ENCODE measurements around the gene COPZ2.
A peak's percentile ranks its signal among the peaks of the same experiment; 100 is the strongest.

Gene COPZ2

GRCh38 chr17:48052956-48053757 is 15.6 kb upstream of the COPZ2 start (continued):
- TF ChIP-seq ZNF133 (tag by site-specific recombination; IDR thresholded peaks at IDR 0.05) (no peak), ZNF155 (tag by site-specific recombination; IDR thresholded peaks at IDR 0.05) (no peak), ZNF777 (tag by site-specific recombination; IDR thresholded peaks at IDR 0.05; ENCODE audit: borderline replicate concordance) (no peak), ZBTB49 (tag by site-specific recombination; IDR thresholded peaks at IDR 0.05; ENCODE audit: low read depth) (no peak), ZNF394 (tag by site-specific recombination; IDR thresholded peaks at IDR 0.05; ENCODE audit: borderline replicate concordance) (no peak), KLF8 (tag by site-specific recombination; IDR thresholded peaks at IDR 0.05) (peak; percentile 40; the same call in 1 of the 2 replicates), ZNF16 (tag by site-specific recombination; IDR thresholded peaks at IDR 0.05; ENCODE audit: low read depth) (no peak), ZNF184 (tag by site-specific recombination; IDR thresholded peaks at IDR 0.05) (no peak), ZNF423 (tag by site-specific recombination; IDR thresholded peaks at IDR 0.05) (peak; percentile 70), ZFP3 (tag by site-specific recombination; IDR thresholded peaks at IDR 0.05; ENCODE audit: low read depth) (no peak), ZNF488 (tag by site-specific recombination; IDR thresholded peaks at IDR 0.05) (no peak), ZNF174 (tag by site-specific recombination; IDR thresholded peaks at IDR 0.05) (no peak), ZNF324 (tag by site-specific recombination; IDR thresholded peaks at IDR 0.05) (0 out of 2 replicates have a peak, but pooled peaks have one; percentile 38), ZSCAN4 (tag by site-specific recombination; IDR thresholded peaks at IDR 0.05) (no peak), BCL11A (tag by site-specific recombination; IDR thresholded peaks at IDR 0.05; ENCODE audit: low read depth) (no peak), ZNF274 (IDR thresholded peaks at IDR 0.05; ENCODE audit: low read length) (no peak), ZNF274 (tag by site-specific recombination; IDR thresholded peaks at IDR 0.05; ENCODE audit: borderline replicate concordance) (no peak), ZNF48 (tag by site-specific recombination; IDR thresholded peaks at IDR 0.05) (no peak), ZNF366 (tag by site-specific recombination; conservative IDR thresholded peaks at IDR 0.05) (peak; percentile 46), ZSCAN18 (tag by site-specific recombination; IDR thresholded peaks at IDR 0.05) (no peak), ZNF623 (tag by site-specific recombination; IDR thresholded peaks at IDR 0.05) (no peak), PRDM6 (tag by site-specific recombination; IDR thresholded peaks at IDR 0.05) (no peak; the same call in 1 of the 2 replicates), KLF1 (tag by site-specific recombination; IDR thresholded peaks at IDR 0.05) (peak; percentile 56; the same call in 1 of the 2 replicates), ZNF549 (tag by site-specific recombination; IDR thresholded peaks at IDR 0.05) (no peak), ZNF792 (tag by site-specific recombination; IDR thresholded peaks at IDR 0.05) (no peak), TSHZ1 (tag by site-specific recombination; IDR thresholded peaks at IDR 0.05; ENCODE audit: borderline replicate concordance) (no peak), ZNF513 (tag by site-specific recombination; IDR thresholded peaks at IDR 0.05) (no peak)
